Transverse colon (tissue), 4 donors: Measurements from ENCODE around the gene EXD3. TPM values are rescaled to one million over a fixed set of nuclear protein-coding genes. Genes with fewer than 3 reads are reported as not detected.

Experiments used
- DNase-seq: peaks from one replicate; pipeline ENCODE4 v3.0.0-alpha.2; 2019
- H3K27ac ChIP-seq, 4 donors: fragments of 200-600 bp; sonication (generic); 2 replicates each; pipeline ENCODE4 v1.5.1; 2016 to 2018; ENCODE audit warnings: inconsistent platforms in 4 of 4
- H3K27me3 ChIP-seq: fragments of 200-600 bp; sonication (generic); 2 replicates; pipeline ENCODE4 v1.5.1; 2017; ENCODE audit warnings: inconsistent platforms
- H3K36me3 ChIP-seq, 4 donors: fragments of 200-600 bp; sonication (generic); 2 replicates each; pipeline ENCODE4 v1.5.1; 2017 to 2019; ENCODE audit warnings: inconsistent platforms in 4 of 4
- H3K4me1 ChIP-seq, 4 donors: fragments of 200-600 bp; sonication (generic); 2 replicates each; pipeline ENCODE4 v1.5.1; 2017 to 2020; ENCODE audit warnings: inconsistent platforms in 4 of 4
- H3K4me3 ChIP-seq, 4 donors: fragments of 200-600 bp; sonication (generic); 1 replicate in 1 of 4; 2 replicates in 3 of 4; pipeline versions ENCODE4 v1.5.1 to v1.6.1; 2017 to 2019; ENCODE audit warnings: inconsistent platforms in 4 of 4
- H3K9me3 ChIP-seq, 2 donors: fragments of 200-600 bp; sonication (generic); 2 replicates each; pipeline ENCODE4 v1.5.1; 2017 to 2019; ENCODE audit warnings: inconsistent platforms in 2 of 2
- CTCF ChIP-seq, 5 experiments: fragments of 200-600 bp in 3 of 5; fragments of 450-650 bp in 2 of 5; sonication (generic) in 3 of 5; IDR thresholded peaks; 1 replicate in 2 of 5; 2 replicates in 3 of 5; pipeline ENCODE4 v1.5.1; 2016 to 2017; ENCODE audit warnings: antibody characterized with exemption in 5 of 5, inconsistent platforms in 3 of 5, mild to moderate bottlenecking in 2 of 5, moderate library complexity in 1 of 5
- EP300 ChIP-seq: sonication (generic); formaldehyde crosslinking; IDR thresholded peaks from one replicate; pipeline ENCODE4 v1.6.1; 2017; ENCODE audit warnings: antibody characterized with exemption, low read depth
- POLR2A ChIP-seq: fragments of 450-650 bp; IDR thresholded peaks from one replicate; pipeline ENCODE4 v1.6.1; 2016; ENCODE audit warnings: antibody characterized with exemption, mild to moderate bottlenecking, moderate library complexity
- POLR2AphosphoS5 ChIP-seq, 3 donors: sonication (generic); formaldehyde crosslinking; IDR thresholded peaks; one replicate each; pipeline ENCODE4 v1.6.1; 2016; ENCODE audit warnings: antibody characterized with exemption in 3 of 3
- WGBS, 2 donors: methylation state at CpG; one replicate each; pipeline ENCODE4 v1.1.5; 2018; ENCODE audit warnings: low coverage in 1 of 2; 5-methylcytosine and 5-hydroxymethylcytosine counted together
- in situ Hi-C, 4 donors: fragments of 200-750 bp; cut with MboI; loops; one replicate each; pipeline versions ENCODE4 v1.15.0 to v1.15.1; 2017; ENCODE audit warnings: low sequenced_read_pairs in 3 of 4, low pct_ligation_motif_present in 1 of 4, low pct_unique_long_range_greater_than_20kb in 1 of 4
- intact Hi-C: fragments of 100-400 bp; cut with DNase I; formaldehyde crosslinking; loops from one replicate; pipeline ENCODE4 v1.15.1; 2023; ENCODE audit warnings: low total_unique reads
- total RNA-seq, 4 donors: library from RNA; depleted of rRNA; stranded (reverse); fragments of >200 nt; gene quantifications; one replicate each; pipeline ENCODE4 v1.1.0, GENCODE V29; 2016

The EXD3 gene
- total RNA-seq, 4 donors from 2014 or later: 47.6 to 228 (median 74.2) TPM

GRCh38 chr9:137294091-137294680, 128.8 kb downstream of the EXD3 start:
- H3K4me1 ChIP-seq: peaks cover 6 to 51% (median 39%) of the 10 kb centered on the region in 4 donors

DNA sequence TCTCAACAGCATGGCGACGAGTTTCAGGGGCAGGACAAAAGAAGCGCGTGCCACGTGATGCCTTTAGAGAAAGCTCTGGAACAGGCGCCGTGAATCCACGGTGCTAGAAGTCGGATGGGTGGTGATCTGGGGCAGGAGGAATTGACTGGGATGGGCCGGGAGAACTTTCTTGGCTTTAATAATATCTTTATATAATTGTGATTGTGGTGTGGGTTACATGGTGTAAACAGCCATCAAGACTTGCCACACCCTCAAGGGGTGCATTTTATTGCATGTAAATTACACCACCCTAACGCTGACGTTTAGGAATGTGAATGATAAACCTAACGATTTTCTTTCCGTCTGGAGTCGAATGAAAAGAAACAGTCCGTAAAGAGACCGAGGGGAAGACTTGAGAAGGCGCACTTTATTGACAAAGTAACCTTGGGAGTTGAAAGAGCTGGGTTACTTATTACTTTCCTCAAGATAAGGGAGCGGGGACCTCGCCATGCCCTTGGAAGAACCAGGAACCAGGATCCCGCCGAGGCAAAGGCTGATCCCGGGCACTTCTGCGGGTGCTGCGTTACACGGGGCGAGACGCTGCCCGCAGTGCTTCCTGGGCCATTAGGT, 129.4 kb downstream of the EXD3 start:
- no peak overlapping the region for H3K4me3 ChIP-seq
- H3K27me3 ChIP-seq: peaks cover 47% of the 10 kb centered on the region
- WGBS, 2 donors: 50 to 64% methylated on average over 9 to 29 of the region's 29 CpGs
- TF ChIP-seq CTCF (IDR thresholded peaks at IDR 0.05) (no peak), POLR2A (peak; percentile 35), EP300 (peak; percentile 89), POLR2AphosphoS5 (IDR thresholded peaks at IDR 0.05) (peak in 2 of 3 donors; percentile 44 to 63)
- peak; percentile 87 for DNase-seq
- peaks cover 6 to 46% (median 38%) of the 10 kb centered on the region in 4 donors for H3K4me1 ChIP-seq
- H3K36me3 ChIP-seq: no peaks in the 10 kb centered on the region
- H3K9me3 ChIP-seq: no peaks in the 10 kb centered on the region
- H3K27ac ChIP-seq: peak overlapping the region; percentile 86 to 91 (median 88)
- in situ Hi-C loops: loop anchor here in 2 of 4 donors (25.0 kb wide), 1 partner anchor 119 kb away; the partner anchor contains the start of genes EXD3 (in 2 of the 2) and NOXA1 (in 2 of the 2)
- intact Hi-C loops: no loop called here

More at GRCh38 chr9:137294091-137294680, 128.8 kb downstream of the EXD3 start:
- TF ChIP-seq POLR2A: peak; percentile 10
- no peak for TF ChIP-seq CTCF (IDR thresholded peaks at IDR 0.05)
- peak in 1 of 3 donors; percentile 0 for TF ChIP-seq POLR2AphosphoS5 (IDR thresholded peaks at IDR 0.05)
- TF ChIP-seq EP300: no peak
- Histone ChIP-seq H3K36me3 (no peaks in the 10 kb centered on the region), H3K4me3 (no peak overlapping the region), H3K27me3 (peaks cover 53% of the 10 kb centered on the region), H3K27ac (peak overlapping the region; percentile 86 to 91 (median 88)), H3K9me3 (no peaks in the 10 kb centered on the region)
- DNase-seq: no peak
- WGBS, 2 donors: 21 to 33% methylated on average over 4 to 11 of the region's 11 CpGs
- in situ Hi-C loops (loop anchor here in 2 of 4 donors (25.0 kb wide), 1 partner anchor 118 kb away; the partner anchor contains the start of genes EXD3 (in 2 of the 2) and NOXA1 (in 2 of the 2)), intact Hi-C loops (no loop called here)

- Histone ChIP-seq H3K36me3 (no peaks in the 10 kb centered on the region), H3K27ac (peak overlapping the region; percentile 86 to 91 (median 88)), H3K9me3 (no peaks in the 10 kb centered on the region), H3K4me1 (peaks cover 6 to 41% (median 33%) of the 10 kb centered on the region in 4 donors), H3K27me3 (peaks cover 42% of the 10 kb centered on the region), H3K4me3 (no peak overlapping the region)
- no peak for TF ChIP-seq CTCF (IDR thresholded peaks at IDR 0.05)
- no peak for TF ChIP-seq POLR2A
- TF ChIP-seq POLR2AphosphoS5 (IDR thresholded peaks at IDR 0.05): no peak
- no peak for TF ChIP-seq EP300
- no peak for DNase-seq
- 20 to 58% methylated on average over 5 to 15 of the region's 15 CpGs for WGBS, 2 donors
- intact Hi-C loops (no loop called here), in situ Hi-C loops (loop anchor here in 2 of 4 donors (25.0 kb wide), 1 partner anchor 119 kb away; the partner anchor contains the start of genes EXD3 (in 2 of the 2) and NOXA1 (in 2 of the 2))
Observed at GRCh38 chr9:137293094-137293481, 129.9 kb downstream of the EXD3 start.

DNA sequence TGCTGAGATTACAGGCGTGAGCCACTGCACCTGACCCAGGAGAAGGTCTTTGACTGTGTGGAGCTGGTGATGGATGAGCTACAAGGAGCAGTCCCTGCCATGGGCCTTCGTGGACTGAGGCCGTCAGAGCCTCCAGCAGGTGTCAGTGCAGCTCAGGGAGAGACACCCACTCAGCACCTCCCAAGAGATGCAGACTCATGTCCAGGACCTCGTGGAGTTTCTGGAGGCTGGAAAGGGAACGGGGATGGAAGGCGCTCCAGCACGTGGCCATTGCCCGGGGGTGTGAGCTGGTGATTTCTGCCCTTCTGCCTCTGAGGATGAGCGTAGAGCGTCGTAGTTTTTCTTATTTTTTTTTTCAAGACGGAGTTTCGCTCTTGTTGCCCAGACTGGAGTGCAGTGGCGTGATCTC, 136.0 kb downstream of the EXD3 start:
- 40 to 100% methylated on average over 1 to 13 of the region's 14 CpGs for WGBS, 2 donors
- no peak overlapping the region for H3K27ac ChIP-seq
- H3K27me3 ChIP-seq: no peaks in the 10 kb centered on the region
- no peak overlapping the region for H3K4me3 ChIP-seq
- TF ChIP-seq CTCF (IDR thresholded peaks at IDR 0.05): peak; percentile 43 to 83 (median 51)
- TF ChIP-seq POLR2AphosphoS5 (IDR thresholded peaks at IDR 0.05): no peak
- TF ChIP-seq POLR2A: no peak
- no peak for TF ChIP-seq EP300
- intact Hi-C loops: no loop called here
- in situ Hi-C loops: loop anchor here (10.0 to 25.0 kb wide), 2 partner anchors 118 to 125 kb away; partner anchors contain the start of genes EXD3 (in 2 of the 4) and NOXA1 (in 2 of the 4)
- no peaks in the 10 kb centered on the region for H3K9me3 ChIP-seq
- no peaks in the 10 kb centered on the region for H3K4me1 ChIP-seq
- H3K36me3 ChIP-seq: no peaks in the 10 kb centered on the region
- peak; percentile 84 for DNase-seq
